ENCODE data around the gene LY6G5B. TPM values are rescaled to one million over a fixed set of nuclear protein-coding genes. Genes with fewer than 3 reads are reported as not detected.

LY6G5B gene
- total RNA-seq, 6 experiments from 2014 or later = 0.98 to 5.7 (median 2.6) TPM

GRCh38 chr6:31636698-31637596, 32.8 kb upstream of the LY6G5B start:
- Histone ChIP-seq H3K4me3 (no peak overlapping the region), H3K36me3 (peaks cover 0 to 94% (median 52%) of the 10 kb centered on the region in 4 donors), H3K4me1 (peaks cover 0 to 12% (median 0%) of the 10 kb centered on the region in 4 donors), H3K27me3 (no peaks in the 10 kb centered on the region), H3K9me3 (no peaks in the 10 kb centered on the region), H3K27ac (no peak overlapping the region)
- 80% methylated on average over 16 of the region's 27 CpGs for WGBS (ENCODE audit: insufficient coverage, low coverage, low lambda C conversion rate, missing lambda C conversion rate)
- DNase-seq (no peak), ATAC-seq (no peak)
- intact Hi-C loops (cut with DNase I) = no loop called here
- no peak for TF ChIP-seq POLR2A (IDR thresholded peaks at IDR 0.05)
- no peak for TF ChIP-seq CTCF (IDR thresholded peaks at IDR 0.05)

GRCh38 chr6:31639043-31639442, 30.7 kb upstream of the LY6G5B start:
- Histone ChIP-seq H3K4me1 (peaks cover 0 to 23% (median 0%) of the 10 kb centered on the region in 4 donors), H3K9me3 (no peaks in the 10 kb centered on the region), H3K27me3 (no peaks in the 10 kb centered on the region), H3K4me3 (no peak overlapping the region), H3K27ac (no peak overlapping the region), H3K36me3 (peaks cover 4 to 97% (median 52%) of the 10 kb centered on the region in 4 donors)
- intact Hi-C loops (cut with DNase I) = no loop called here
- DNase-seq (no peak), ATAC-seq (no peak)
- 78% methylated on average over 7 of the region's 9 CpGs for WGBS (ENCODE audit: insufficient coverage, low coverage, low lambda C conversion rate, missing lambda C conversion rate)
- TF ChIP-seq CTCF (IDR thresholded peaks at IDR 0.05) = no peak
- TF ChIP-seq POLR2A (IDR thresholded peaks at IDR 0.05) = no peak

GRCh38 chr6:31639449-31639861, 30.3 kb upstream of the LY6G5B start:
- peaks cover 4 to 97% (median 52%) of the 10 kb centered on the region in 4 donors for H3K36me3 ChIP-seq
- intact Hi-C loops (cut with DNase I) = no loop called here
- TF ChIP-seq CTCF (IDR thresholded peaks at IDR 0.05) (no peak), POLR2A (IDR thresholded peaks at IDR 0.05) (no peak)

GRCh38 chr6:31640612-31641011, 29.2 kb upstream of the LY6G5B start:
- H3K27ac ChIP-seq = no peak overlapping the region
- no peaks in the 10 kb centered on the region for H3K27me3 ChIP-seq
- DNase-seq (no peak), ATAC-seq (no peak)
- no peak for TF ChIP-seq POLR2A (IDR thresholded peaks at IDR 0.05)
- TF ChIP-seq CTCF (IDR thresholded peaks at IDR 0.05) = no peak
- no peak overlapping the region for H3K4me3 ChIP-seq
- no peaks in the 10 kb centered on the region for H3K9me3 ChIP-seq
- intact Hi-C loops (cut with DNase I) = no loop called here
- WGBS (ENCODE audit: insufficient coverage, low coverage, low lambda C conversion rate, missing lambda C conversion rate) = 95% methylated on average over 6 of the region's 6 CpGs
- H3K36me3 ChIP-seq = peaks cover 4 to 98% (median 52%) of the 10 kb centered on the region in 4 donors
- peaks cover 0 to 18% (median 0%) of the 10 kb centered on the region in 4 donors for H3K4me1 ChIP-seq

More at GRCh38 chr6:31639449-31639861, 30.3 kb upstream of the LY6G5B start:
- ATAC-seq (no peak), DNase-seq (peak in 1 of 3 donors; percentile 48)
- Histone ChIP-seq H3K4me3 (no peak overlapping the region), H3K27ac (no peak overlapping the region), H3K27me3 (no peaks in the 10 kb centered on the region), H3K4me1 (peaks cover 0 to 22% (median 0%) of the 10 kb centered on the region in 4 donors), H3K9me3 (no peaks in the 10 kb centered on the region)
- WGBS (ENCODE audit: insufficient coverage, low coverage, low lambda C conversion rate, missing lambda C conversion rate) = 78% methylated on average over 4 of the region's 10 CpGs

Data from right lobe of liver (tissue), 6 donors.